ENCODE measurements around the gene NIP7. TPM values are rescaled to one million over a fixed set of nuclear protein-coding genes. Genes with fewer than 3 reads are reported as not detected.

NIP7 gene
- total and polyA plus RNA-seq, 2 of the 4 experiments (the other 2 are of a cell fraction) = 14.0 to 28.3 TPM

GRCh38 chr16:69313469-69313868 lies 26.1 kb upstream of the NIP7 start:
- Histone ChIP-seq H3K4me2 (ENCODE audit: low read depth, low read length) (no peak overlapping the region), H3K27ac (ENCODE audit: insufficient read depth, low read length) (no peak overlapping the region), H3K18ac (ENCODE audit: low read depth, low read length) (no peak overlapping the region), H3K79me1 (ENCODE audit: low read depth in 1 of 2, low read length in 2 of 2) (peaks cover 26 to 61% of the 10 kb centered on the region in 2 experiments), H2BK15ac (ENCODE audit: low read depth, low read length) (no peak overlapping the region), H2BK20ac (ENCODE audit: low read depth, low read length) (no peak overlapping the region), H3K4me3 (ENCODE audit: insufficient read depth, low read depth, low read length) (no peak overlapping the region), H3K9me1 (ENCODE audit: insufficient read depth, low read length) (peaks cover 6% of the 10 kb centered on the region; the same call in 1 of the 2 replicates), H2AK9ac (replicated peaks; ENCODE audit: low read depth, low read length, poor library complexity) (no peak overlapping the region), H3K14ac (replicated peaks; ENCODE audit: low read depth, low read length) (no peak overlapping the region), H2AFZ (replicated peaks; ENCODE audit: low read length, poor library complexity) (no peak overlapping the region), H4K8ac (ENCODE audit: low read depth in 2 of 2, low read length in 2 of 2) (no peak overlapping the region), H3K4me1 (ENCODE audit: control insufficient read depth, insufficient read depth, low read length) (peaks cover 4% of the 10 kb centered on the region), H3K27me3 (ENCODE audit: control insufficient read depth, insufficient read depth, low read length) (no peaks in the 10 kb centered on the region), H3K36me3 (ENCODE audit: control insufficient read depth, insufficient read depth, low read length) (peaks cover 36% of the 10 kb centered on the region), H3K23ac (ENCODE audit: low read depth, low read length) (peak overlapping the region; percentile 31; the same call in 1 of the 2 replicates), H4K91ac (ENCODE audit: insufficient read depth, low read depth, low read length) (no peak overlapping the region), H2AK5ac (ENCODE audit: low read depth, low read length) (no peak overlapping the region), H3K4ac (ENCODE audit: low read depth, low read length) (no peak overlapping the region), H3K56ac (ENCODE audit: extremely low read depth, insufficient read depth, low read length) (no peak overlapping the region), H3K9ac (ENCODE audit: low read depth, low read length) (no peak overlapping the region), H3K9me3 (ENCODE audit: control insufficient read depth, insufficient read depth, low read length) (no peaks in the 10 kb centered on the region), H2BK5ac (ENCODE audit: low read depth, low read length, poor library complexity, severe bottlenecking) (no peak overlapping the region), H4K20me1 (ENCODE audit: insufficient read depth, low read length) (peaks cover 39% of the 10 kb centered on the region), H4K5ac (ENCODE audit: low read depth, low read length) (no peak overlapping the region), H2BK120ac (ENCODE audit: low read depth, low read length) (no peak overlapping the region)
- in situ Hi-C loops (cut with MboI; ENCODE audit: low sequenced_read_pairs) = no loop called here
- intact Hi-C loops (cut with micrococcal nuclease) = no loop called here
- ATAC-seq (ENCODE audit: low read depth) (no peak), DNase-seq (no peak)
- ChIA-PET CTCF (no interaction called here), POLR2A (ENCODE audit: unreplicated experiment) (no interaction called here)
- no TSS peak for BruUV-seq (replicated peaks)
- TF ChIP-seq RFX5 (IDR thresholded peaks at IDR 0.05; ENCODE audit: low read depth, low read length) (no peak), NFE2L2 (IDR thresholded peaks at IDR 0.05; ENCODE audit: low read depth, low read length) (no peak), POLR2A (IDR thresholded peaks at IDR 0.05; ENCODE audit: low read depth, low read length) (no peak), SMC3 (IDR thresholded peaks at IDR 0.05; ENCODE audit: low read depth, low read length) (no peak), CEBPB (IDR thresholded peaks at IDR 0.05; ENCODE audit: low read depth, low read length) (no peak), CHD1 (IDR thresholded peaks at IDR 0.05; ENCODE audit: low read depth, low read length) (no peak), RAD21 (IDR thresholded peaks at IDR 0.05; ENCODE audit: low read length) (no peak), USF2 (IDR thresholded peaks at IDR 0.05; ENCODE audit: low read depth, low read length) (no peak), BHLHE40 (IDR thresholded peaks at IDR 0.05; ENCODE audit: low read depth, low read length) (no peak), RCOR1 (IDR thresholded peaks at IDR 0.05; ENCODE audit: insufficient replicate concordance, low read length) (no peak), MXI1 (IDR thresholded peaks at IDR 0.05; ENCODE audit: borderline replicate concordance, low read depth, low read length) (no peak), FOS (IDR thresholded peaks at IDR 0.05; ENCODE audit: low read depth, low read length) (no peak), MAZ (IDR thresholded peaks at IDR 0.05; ENCODE audit: borderline replicate concordance, low read depth, low read length) (no peak), MAFK (IDR thresholded peaks at IDR 0.05; ENCODE audit: low read depth, low read length) (no peak)
- TF ChIP-seq, protein P1, sequence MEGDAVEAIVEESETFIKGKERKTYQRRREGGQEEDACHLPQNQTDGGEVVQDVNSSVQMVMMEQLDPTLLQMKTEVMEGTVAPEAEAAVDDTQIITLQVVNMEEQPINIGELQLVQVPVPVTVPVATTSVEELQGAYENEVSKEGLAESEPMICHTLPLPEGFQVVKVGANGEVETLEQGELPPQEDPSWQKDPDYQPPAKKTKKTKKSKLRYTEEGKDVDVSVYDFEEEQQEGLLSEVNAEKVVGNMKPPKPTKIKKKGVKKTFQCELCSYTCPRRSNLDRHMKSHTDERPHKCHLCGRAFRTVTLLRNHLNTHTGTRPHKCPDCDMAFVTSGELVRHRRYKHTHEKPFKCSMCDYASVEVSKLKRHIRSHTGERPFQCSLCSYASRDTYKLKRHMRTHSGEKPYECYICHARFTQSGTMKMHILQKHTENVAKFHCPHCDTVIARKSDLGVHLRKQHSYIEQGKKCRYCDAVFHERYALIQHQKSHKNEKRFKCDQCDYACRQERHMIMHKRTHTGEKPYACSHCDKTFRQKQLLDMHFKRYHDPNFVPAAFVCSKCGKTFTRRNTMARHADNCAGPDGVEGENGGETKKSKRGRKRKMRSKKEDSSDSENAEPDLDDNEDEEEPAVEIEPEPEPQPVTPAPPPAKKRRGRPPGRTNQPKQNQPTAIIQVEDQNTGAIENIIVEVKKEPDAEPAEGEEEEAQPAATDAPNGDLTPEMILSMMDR (conservative IDR thresholded peaks at IDR 0.05; ENCODE audit: low read depth, low read length) = no peak
- TF ChIP-seq, protein P2, sequence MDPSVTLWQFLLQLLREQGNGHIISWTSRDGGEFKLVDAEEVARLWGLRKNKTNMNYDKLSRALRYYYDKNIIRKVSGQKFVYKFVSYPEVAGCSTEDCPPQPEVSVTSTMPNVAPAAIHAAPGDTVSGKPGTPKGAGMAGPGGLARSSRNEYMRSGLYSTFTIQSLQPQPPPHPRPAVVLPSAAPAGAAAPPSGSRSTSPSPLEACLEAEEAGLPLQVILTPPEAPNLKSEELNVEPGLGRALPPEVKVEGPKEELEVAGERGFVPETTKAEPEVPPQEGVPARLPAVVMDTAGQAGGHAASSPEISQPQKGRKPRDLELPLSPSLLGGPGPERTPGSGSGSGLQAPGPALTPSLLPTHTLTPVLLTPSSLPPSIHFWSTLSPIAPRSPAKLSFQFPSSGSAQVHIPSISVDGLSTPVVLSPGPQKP (IDR thresholded peaks at IDR 0.05; ENCODE audit: borderline replicate concordance, low read depth, low read length) = no peak
- dilution Hi-C loops (cut with HindIII; ENCODE audit: low sequenced_read_pairs, unreplicated experiment) = no loop called here
- WGBS, 2 experiments (ENCODE audit: extremely low coverage in 2 of 2, insufficient read length in 1 of 2) = no CpG with 5 or more reads among the region's 5 CpGs

Data from IMR-90 (cell line).